Measurements from ENCODE around the gene IRF3.
"Not testable (repeated sequence)": the region's sequence is repeated elsewhere in the genome, so short reads cannot be mapped to it uniquely, and the experiment has no call there.

Gene IRF3

DNA sequence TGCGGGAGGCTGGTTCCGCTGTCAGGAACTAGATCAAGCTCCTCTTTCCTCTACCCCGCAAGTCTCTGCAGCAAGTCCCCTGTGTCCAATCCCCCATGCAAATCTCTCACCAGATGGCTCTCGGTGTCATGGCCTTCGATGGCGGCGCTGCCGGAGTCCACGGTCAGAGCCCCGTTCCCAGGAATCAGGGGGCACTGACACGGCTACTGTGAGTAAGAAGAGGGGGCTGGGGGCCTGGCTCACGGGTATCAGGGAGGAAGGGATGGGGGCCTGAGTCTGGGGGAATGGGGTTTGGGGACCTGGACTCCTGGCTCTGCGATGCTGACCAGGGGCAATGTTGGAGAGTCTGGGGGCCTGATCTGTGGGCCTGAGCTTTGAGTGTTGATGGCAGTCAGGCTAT, 19.7 kb downstream of the IRF3 start:
- no peak for DNase-seq (ENCODE audit: low spot score)

DNA sequence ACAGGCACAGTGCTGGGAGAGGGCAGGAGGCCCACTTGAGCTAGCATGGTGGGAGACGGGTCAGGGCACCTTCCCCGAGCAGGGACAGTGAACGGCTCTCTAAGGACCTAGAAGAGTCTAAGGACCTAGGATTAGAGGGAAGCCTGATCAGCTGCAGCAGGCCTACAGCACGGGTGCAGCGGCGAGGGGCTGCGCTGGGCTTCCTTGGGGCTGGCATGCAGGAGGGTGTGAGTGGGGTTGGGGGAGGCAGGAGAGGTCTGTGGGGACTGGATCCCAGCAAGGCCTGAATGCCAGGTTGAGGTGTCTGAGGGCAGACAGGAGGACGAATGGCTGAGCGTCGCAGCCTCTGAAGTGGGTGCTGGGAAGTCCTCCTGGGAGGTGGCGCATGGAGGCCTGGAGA, 20.1 kb downstream of the IRF3 start:
- no peak for DNase-seq (ENCODE audit: low spot score)

DNA sequence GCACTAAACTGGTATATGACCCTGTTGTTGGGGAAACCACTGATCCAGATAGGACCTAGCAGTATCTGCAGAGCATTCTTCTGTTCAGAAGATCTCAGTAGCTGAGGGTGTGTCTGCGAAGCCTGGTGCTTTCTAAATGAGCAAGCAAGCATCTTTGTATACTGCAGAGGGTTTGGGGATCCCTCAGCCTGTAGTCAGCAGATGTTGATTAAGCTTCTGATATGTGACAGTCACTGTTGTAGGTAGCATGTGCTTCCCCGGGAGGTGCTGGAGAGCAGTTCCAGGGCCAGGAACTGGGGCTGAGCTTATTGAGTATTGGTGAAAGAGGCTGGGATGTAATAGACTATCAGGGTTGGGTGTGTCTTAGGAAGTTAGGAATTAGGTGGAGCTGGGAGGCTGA, 22.2 kb downstream of the IRF3 start:
- no peak for DNase-seq (ENCODE audit: low spot score)

DNA sequence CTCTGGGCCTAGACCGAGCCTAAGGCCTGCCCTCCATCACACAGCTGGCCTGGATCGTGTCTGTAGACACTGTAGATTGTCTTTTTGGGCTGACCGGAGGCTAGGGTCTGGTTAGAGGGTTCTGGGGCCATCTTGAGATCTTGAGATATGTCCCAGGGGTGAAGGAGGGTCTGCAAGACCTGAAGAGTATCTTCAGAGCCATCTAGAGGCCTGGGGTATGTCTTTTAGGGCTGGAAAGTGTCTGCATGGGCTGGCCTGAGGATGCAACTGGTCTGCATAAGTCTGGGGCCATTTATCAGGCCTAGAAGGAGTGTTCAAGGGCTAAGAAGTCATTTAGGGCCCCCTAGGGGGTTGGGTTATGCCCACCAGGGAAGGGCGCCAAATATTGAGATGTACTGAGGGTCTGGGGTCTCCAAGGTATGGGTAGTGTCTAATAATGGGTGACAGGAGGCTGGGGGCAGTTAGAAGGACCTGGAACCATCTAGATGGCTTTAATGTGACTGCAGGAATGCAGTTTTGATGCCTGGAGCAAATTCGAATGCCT, 23.1 kb downstream of the IRF3 start:
- no peak for DNase-seq (ENCODE audit: low spot score)

DNA sequence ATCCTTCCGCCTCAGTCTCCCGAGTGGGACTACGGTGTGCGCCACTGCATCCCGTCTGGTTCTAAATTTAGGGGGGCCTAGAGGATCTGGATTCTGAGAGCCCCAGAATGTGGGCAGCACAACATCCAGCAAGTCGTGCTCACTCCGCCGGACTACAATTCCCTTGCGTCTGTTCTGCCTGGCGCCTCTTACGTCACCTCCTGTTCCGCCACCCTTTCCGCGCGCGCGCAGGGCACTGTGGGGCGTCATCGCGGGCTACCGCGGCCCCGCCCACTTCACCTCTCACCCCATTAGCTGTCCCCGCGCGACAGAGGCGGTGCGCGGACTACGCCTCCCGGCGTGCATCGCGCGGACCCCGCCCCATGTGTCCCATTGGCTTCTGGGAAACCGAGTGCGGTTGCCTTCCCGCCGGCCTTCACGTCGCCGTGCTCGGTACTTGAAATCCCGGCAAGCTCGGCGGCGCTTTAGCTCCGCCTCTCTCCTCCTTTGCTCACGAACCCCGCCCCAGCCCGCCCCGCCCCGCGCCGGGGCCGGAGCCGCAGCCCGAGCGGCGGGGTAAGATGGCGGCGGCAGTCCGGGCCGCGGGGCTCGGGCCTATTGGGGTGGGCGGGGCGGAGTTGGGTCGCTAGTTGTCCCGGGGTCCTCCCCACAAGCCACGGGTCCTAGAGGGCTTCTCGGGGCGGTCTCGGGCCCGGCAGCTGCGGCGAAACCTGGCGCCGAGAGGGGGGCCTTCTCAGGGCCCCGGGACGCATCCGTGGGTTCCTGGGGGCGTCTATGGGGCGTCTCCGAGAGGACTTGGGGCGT, 23.8 kb downstream of the IRF3 start, which contains the start of gene SCAF1:
Gene SCAF1, plus strand, starts transcription at position 522 of the 804 bp plus-strand sequence. CDS start 2,818 bp downstream, outside the sequence.
- DNase-seq (ENCODE audit: low spot score): peak; percentile 99

DNA sequence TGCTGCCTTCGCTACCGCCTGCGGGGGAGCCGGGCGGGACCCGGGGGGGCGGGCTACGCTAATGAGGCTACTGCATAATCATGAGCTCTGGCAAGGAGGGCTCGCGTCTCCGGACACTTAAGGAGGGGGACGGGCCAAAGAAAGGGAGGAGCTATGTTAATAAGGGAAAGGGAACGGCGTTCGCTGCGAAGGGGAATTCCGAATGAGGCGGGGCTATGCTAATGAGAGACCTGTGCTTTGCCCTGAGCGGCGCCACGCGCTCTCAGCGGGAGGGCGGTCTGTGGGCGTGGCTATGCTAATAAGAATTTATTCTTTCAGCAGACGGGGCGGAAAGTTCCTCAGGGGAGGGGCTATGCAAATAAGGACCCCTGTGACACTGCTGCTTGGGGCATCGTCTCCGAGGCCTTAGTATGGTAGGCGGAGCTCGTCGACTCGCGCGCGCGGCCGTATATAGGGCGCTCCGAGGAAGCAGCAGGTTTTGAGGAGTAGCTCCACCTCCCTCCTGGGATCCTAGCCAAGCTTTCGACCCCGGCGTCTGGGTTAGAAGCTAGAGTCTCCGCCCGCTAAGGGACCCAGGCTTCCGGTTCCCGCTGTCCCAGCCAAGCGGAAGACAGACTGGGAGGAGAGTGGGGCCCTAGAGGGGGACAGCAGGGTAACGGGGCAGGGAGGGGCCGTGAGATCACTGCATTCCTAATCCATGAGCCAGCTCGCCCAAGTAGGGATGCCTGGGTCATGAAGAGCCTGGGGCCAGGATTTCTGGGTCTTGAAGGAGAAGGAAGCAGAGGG, 25.4 kb downstream of the IRF3 start, which contains the start of gene RRAS:
Gene RRAS, minus strand, starts transcription at position 31 of the 786 bp plus-strand sequence. CDS start 45 bp downstream, outside the sequence.
- peak; percentile 100 for DNase-seq (ENCODE audit: low spot score)

DNA sequence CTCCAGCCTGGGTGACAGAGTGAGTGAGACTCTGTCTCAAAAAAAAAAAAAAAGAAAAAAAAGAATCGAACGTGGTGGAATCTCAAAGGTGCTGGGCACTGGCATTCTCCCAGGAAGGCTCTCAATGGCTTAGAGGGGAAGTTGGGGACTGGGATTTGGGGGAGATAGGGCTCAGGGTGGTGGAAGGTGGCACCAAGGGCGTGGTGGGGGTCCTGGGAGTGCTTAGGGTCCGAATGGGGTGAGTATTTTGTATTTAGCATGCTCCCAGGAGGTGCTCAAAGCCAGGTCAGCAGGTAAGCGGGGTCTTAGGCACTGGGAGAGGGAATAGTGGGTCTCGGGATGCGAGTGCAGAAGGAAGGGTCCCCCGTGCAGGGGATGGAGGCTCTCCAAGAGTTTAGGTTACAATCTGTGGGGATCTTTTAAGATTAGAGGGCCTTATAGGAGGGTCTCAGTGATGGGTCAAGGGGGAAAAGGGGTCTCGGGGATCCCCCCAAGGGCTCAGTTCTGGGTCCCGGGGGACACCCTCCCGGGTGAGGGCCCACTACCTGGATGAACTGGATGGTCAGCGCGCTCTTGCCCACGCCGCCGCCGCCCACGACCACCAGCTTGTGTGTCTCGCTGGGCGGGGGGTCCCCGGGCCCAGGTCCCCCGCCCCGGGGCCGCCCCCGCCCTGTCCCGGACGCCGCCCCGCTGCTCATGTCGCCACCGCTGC, 26.1 kb downstream of the IRF3 start:
- DNase-seq (ENCODE audit: low spot score): no peak

DNA sequence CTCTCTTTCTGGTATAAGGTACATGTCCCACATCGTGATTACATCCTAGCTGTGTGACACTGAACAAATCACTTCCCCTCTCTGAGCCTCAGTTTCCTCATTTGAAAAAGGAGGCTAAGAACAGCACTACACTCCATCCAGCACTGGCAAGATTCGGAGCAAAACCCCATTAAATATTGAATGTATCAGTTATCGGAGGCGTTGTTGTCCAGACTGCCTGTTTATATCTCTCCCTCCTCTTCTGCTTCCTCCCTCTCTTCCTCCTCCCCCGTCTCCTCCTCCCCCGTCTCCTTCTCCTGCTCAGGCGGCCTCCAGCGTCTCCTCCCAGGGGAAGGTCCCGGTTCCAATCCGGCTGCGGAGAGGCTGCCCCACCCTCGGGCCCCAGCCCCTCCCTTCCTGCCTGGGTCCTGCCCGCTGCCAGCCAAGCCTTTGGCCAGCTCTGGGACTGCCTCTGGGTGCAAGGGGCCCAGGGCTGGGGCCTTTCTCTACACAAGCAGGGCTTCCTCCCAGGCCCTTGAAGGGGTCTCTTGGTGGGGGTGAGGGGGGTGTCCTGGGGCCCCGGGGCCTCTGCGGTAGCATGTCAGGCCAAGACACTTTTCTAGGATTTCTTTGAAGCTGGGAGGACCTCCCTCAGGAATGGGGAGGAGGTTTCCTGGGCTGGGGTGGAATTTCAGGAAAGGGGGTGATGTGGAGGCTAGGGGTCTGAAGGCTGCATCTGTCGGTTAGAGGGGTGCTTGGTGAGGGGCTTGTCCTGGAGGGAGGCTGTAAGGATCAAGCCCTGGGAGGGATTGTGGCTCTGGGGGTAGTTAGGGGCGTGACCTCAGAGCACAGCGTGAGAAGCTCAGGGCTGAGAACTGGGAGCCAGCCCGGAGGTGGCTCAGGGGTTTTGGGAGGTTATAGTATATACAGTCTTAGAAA, 27.6 kb downstream of the IRF3 start:
- DNase-seq (ENCODE audit: low spot score): no peak

DNA sequence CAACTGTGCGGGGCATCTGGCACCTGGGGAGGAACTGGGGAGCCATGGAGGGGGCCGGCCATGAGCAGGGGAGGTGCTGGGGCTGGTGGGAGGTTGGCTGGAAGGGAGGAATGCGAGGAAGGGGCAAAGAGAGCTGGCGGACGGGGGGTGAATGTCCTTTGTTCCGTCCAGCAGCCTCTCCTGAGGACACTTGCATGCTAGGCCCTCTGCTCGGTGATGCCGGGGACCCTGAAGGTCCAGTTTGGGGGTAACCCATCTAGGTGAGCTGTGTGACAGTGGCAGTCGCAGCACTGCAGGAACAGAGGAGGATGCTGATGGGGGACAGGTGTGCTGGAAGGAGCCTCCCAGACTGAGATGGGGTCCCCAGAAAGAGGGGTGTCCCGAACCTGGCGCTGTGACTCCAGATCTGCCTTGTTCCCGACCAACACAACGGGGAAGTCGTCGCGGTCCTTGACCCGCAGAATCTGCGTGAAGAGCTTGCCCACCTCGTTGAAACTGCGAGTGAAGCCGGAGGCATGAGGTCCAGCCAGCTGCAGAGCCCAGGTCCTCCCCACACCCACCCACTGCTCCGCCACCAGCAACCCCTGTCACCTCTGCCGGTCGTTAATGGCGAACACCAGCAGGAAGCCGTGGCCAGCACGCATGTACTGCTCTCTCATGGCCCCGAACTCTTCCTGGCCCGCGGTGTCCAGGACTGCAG, 29.3 kb downstream of the IRF3 start:
- DNase-seq (ENCODE audit: low spot score): no peak

DNA sequence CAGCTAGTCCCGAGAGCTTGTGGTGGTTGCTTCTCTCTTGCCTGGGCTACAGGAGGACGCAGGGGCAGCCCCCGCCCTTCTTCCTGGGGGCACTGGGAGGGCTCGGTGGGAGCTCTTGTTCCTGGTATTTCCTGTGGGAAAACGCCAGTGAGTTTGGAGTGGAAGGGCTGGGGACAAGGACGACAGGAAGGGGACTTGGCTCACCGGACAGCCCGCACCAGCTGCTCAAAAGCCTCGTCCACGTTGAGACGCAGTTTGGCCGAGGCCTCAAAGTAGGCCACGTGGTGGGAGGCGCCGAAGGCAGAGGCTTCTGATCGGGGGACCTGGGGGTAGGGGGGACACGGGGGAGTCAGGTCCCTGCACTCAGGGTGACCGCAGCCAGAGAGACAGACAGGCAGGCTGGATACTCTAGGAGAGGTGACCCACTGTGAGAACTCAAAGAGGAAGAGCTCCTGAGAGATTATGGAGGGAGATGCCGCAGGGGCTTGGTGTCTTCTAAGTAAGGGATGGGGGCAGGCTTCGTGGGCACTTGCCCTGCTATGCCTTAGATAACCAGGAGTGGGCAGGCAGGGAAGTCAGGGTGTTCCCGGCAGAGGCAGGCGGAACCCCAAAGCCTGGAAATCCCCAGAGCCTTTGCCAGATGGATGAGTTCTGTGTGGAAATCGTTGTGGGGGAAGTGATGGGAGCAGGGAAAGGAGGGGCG, 30.0 kb downstream of the IRF3 start:
- DNase-seq (ENCODE audit: low spot score): no peak

DNA sequence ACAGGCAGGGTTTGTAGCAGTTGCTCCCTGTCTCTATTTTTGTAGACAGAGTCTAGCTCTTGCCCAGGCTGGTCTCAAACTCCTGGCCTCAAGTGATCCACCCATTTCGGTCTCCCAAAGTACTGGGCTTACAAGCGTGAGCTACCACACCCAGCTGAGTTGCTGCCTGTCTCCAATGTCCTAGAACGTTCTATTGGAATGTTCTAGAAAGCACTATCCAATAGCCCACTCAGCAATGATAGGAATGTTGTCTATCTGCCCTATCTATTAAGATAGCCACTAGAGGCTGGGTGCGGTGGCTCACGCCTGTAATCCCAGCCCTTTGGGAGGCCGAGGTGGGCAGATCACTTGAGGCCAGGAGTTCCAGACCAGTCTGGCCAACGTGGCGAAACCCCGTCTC, 32.4 kb downstream of the IRF3 start:
- not testable (repeated sequence) for DNase-seq (ENCODE audit: low spot score)

DNA sequence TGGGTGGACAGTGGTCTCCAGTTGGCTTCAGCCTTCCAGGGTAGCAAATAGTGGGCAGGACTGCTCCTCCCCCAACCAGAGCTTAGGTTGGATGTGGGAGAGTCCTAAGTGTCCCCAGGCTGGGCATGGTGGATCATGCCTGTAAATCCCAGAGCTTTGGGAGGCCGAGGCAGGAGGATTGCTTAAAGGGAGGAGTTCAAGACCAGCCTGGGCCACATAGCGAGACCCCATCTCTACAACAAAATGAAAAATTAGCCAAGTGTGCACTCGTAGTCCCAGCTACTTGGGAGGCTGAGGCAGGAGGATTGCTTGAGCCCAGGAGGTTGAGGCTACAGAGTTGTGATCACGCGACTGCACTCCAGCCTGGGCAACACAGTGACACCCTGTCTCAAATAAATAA, 33.1 kb downstream of the IRF3 start:
- no peak for DNase-seq (ENCODE audit: low spot score)

DNA sequence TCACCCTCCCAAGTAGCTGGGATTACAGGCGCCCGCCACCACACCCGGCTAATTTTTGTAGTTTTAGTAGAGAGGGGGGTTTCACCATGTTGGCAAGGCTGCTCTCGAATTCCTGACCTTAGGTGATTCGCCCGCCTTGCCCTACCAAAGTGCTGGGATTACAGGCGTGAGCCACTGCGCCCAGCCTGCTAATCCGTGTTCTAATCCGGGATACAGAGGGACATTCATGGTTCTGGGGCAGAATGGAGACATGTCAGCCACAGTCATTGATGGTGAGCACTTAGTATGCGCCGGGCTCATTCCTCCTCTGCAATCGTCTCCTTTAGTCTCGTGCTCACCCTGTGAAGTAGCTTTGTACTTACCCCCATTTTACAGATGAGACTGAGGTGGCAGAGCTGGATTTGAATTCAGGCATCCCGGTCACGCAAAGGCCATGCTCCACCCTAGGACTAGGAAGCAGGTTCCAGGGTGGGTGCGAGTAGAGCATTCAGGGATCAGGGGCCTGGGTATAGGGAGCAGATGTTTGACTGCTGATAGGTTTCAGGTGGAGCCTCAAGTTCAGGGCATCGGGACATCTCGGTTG, 34.0 kb downstream of the IRF3 start:
- DNase-seq (ENCODE audit: low spot score): no peak

DNA sequence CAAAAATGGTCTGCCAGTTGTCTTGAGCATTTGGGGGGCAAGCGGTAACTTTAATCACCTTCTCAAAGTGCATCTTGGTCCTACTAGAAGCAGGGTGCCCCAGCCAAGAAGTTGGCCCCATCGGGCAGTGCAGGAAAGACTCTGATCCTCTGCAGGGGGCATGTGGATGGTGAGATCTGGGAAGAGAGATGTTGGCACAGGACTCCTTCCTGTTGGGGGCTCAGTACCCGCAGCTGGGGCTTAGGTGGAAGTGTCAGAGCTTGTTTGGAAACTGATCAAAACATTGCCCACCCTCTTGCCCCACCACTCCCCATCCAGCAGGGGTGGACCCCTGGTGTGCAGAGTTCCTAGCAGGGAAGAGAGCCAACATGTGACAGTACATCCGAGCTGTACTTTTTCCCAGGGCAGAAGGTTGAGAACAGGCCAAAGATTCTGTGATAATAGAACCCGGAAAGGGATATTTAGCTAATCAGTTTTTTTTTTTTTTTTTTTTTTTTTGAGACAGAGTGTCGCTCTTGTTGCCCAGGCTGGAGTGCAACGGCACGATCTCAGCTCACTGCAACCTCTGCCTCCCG, 34.6 kb downstream of the IRF3 start:
- DNase-seq (ENCODE audit: low spot score): no peak

DNA sequence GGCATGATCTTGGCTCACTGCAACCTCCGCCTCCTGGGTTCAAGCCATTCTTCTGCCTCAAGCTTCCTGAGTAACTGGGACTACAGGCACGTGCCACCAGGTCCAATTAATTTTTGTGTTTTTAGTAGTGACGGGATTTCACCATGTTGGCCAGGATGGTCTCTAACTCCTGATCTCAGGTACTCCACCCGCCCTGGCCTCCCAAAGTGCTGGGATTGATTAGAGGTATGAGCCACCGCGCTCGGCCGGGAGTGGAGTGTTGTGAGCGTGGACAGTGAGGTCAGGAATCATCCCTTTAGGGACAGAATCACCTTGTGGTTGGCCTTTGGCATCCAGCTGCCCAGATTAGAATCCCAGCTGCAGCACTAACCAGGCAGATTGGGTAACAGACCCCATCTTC, 36.0 kb downstream of the IRF3 start:
- no peak for DNase-seq (ENCODE audit: low spot score)

DNA sequence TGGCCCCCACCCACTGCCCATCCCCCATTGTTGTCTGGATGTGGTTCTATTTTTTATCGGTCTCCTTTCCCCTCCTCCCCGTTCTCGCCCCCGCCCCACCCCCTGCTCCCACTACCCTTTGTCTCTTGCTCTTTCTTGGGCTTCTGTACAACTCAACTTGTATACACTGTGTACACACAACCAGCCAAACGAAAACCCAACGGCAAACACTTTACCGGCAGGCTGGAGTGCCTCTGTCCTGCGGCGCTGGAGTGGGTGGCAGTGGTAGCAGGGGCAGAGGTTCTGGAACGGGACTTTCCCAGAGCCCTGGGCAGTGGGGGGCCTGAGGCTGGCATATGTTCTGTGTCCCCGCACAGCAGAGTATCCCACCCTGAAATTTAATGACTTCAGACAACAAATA, 39.4 kb downstream of the IRF3 start:
- no peak for DNase-seq (ENCODE audit: low spot score)

DNA sequence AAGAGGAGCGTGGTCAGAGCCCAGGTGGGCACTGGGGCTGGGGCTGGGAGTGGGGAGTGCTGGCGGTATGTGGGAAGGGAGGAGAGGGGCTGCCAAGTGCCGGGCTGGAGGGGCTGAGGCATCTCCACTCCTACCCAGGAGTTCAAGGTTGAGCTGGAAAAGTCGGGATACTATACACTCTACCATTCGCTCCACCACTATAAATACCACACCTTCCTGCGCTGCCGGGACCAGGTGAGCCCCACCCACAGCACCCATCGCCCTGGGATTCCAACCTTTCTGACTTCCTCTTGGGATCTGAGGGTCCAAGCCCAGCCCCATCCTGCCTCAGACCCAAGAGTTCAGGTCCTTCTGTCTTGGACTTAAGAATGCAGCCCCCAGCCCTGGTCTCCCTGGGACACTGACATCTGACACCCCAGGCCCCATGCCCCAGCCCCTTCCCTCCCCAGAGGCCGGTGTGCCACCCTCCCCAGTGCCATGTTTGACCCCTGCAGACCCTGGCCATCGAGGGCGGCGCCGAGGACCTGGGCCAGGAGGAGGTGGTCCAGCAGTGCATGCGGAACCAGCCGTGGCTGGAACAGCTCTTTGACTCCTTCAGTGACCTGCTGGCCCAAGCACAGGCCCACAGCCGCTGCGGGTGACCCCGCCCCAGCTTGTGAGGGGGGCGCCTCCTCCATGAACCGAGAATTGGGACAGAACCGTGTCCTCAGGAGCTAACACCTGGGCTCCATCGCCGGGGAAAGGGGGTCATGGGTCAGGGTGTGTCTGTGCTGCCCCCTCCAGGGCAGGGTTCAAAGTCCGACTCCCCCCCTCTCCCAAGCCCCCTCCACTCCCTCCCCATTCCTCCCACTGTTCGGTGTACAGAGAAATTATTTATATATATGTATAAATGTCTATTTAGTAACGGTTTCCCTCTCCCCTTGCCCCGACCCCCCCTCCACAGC, 40.4 kb downstream of the IRF3 start:
- DNase-seq (ENCODE audit: low spot score): no peak

DNA sequence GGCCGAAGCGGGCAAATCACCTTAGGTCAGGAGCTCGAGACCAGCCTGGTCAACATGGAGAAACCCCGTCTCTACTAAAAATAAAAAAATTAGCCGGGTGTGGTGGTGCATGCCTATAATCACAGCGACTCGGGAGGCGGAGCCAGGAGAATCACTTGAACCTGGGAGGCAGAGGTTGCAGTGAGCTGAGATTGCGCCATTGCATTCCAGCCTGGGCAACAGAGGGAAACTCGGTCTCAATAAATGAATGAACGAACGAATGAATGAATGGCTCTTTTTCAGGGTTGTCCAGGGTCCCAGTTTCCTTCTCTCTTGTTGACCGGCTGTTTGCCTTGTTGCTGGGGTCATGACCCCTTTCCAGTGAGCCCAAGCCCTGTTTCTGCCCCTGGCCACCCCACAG, 47.8 kb downstream of the IRF3 start:
- not testable (repeated sequence) for DNase-seq (ENCODE audit: low spot score)

All from CD4-positive, alpha-beta T cell treated with Interleukin-15 for 4 hours (primary cell).